MCF 10A (cell line): ENCODE data around the gene OR2F1. TPM values are rescaled to one million over a fixed set of nuclear protein-coding genes. Genes with fewer than 3 reads are reported as not detected.
"Not testable (repeated sequence)": the region's sequence is repeated elsewhere in the genome, so short reads cannot be mapped to it uniquely, and the experiment has no call there.

Experiments
- BruUV-seq: library from RNA; stranded (reverse); fragments of 400-500 nt; replicated peaks from 2 replicates; lab custom pipeline; 2021; lab: Mats Ljungman, UMichigan
- CTCF ChIA-PET: fragments of 300-600 bp; sonication (Branson Sonifier 250); formaldehyde crosslinking; extraction: SDS; loops from one replicate; lab custom pipeline; 2021; ENCODE audit warnings: antibody characterized with exemption, inconsistent platforms; lab: Yijun Ruan, JAX
- POLR2A ChIA-PET: fragments of 300-600, 350-650 bp; sonication (Branson Sonifier 250); formaldehyde crosslinking; extraction: SDS; loops from one replicate; lab custom pipeline; 2020; ENCODE audit warnings: antibody characterized with exemption, inconsistent platforms; lab: Yijun Ruan, JAX
- DNase-seq: peaks from one replicate; pipeline ENCODE4 v3.0.0-alpha.2; 2018; ENCODE audit not compliant: unreplicated experiment
- H3K27ac Mint-ChIP-seq: one replicate; pipeline ENCODE4 v1.8.0; 2022; ENCODE audit warnings: mild to moderate bottlenecking, low read depth, mixed read lengths; ENCODE audit not compliant: unreplicated experiment
- H3K27me3 Mint-ChIP-seq: one replicate; pipeline ENCODE4 v1.8.0; 2022; ENCODE audit warnings: mixed read lengths; ENCODE audit not compliant: insufficient read depth, unreplicated experiment
- H3K36me3 Mint-ChIP-seq: one replicate; pipeline ENCODE4 v1.8.0; 2022; ENCODE audit warnings: mild to moderate bottlenecking, moderate library complexity, mixed read lengths; ENCODE audit not compliant: insufficient read depth, unreplicated experiment
- H3K4me1 Mint-ChIP-seq: one replicate; pipeline ENCODE4 v1.8.0; 2022; ENCODE audit warnings: mixed read lengths; ENCODE audit not compliant: insufficient read depth, unreplicated experiment
- H3K4me3 Mint-ChIP-seq: one replicate; pipeline ENCODE4 v1.8.0; 2022; ENCODE audit warnings: mild to moderate bottlenecking, moderate library complexity, mixed read lengths; ENCODE audit not compliant: unreplicated experiment
- H3K9me3 Mint-ChIP-seq: one replicate; pipeline ENCODE4 v1.8.0; 2022; ENCODE audit warnings: mixed read lengths; ENCODE audit not compliant: unreplicated experiment
- intact Hi-C: fragments of 100-400 bp; cut with micrococcal nuclease; formaldehyde crosslinking; loops from 2 replicates; pipeline ENCODE4 v1.14.1; 2022
- total RNA-seq: library from RNA; stranded (reverse); gene quantifications from 2 replicates; pipeline ENCODE4 v1.2.3, GENCODE V29; 2022
- TF ChIP-seq, protein P1 (sequence below): fragments of 200-600 bp; IDR thresholded peaks from one replicate; pipeline ENCODE4 v1.8.0; 2022; ENCODE audit warnings: antibody characterized with exemption, mild to moderate bottlenecking; ENCODE audit not compliant: unreplicated experiment

OR2F1 gene
- total RNA-seq, 1 experiment from 2014 or later = not detected

DNA sequence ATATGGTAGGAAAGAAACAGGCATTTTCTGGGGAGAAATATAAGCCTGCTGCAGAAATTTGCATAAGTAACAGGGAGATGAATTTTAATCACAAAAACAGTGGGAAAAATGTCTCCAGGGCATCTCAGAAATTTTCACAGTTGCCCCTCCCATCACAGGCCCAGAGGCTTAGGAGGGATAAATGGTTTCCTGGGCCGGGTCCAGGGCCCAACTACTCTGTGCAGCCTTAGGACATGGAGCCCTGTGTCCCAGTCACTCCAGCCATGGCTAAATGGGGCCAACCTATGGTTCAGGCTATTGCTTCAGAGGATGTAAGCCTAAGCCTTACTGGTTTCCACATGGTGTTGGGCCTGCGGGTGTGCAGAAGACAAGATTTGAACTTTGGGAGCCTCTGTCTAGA lies 54.7 kb downstream of the OR2F1 start:
- H3K36me3 Mint-ChIP-seq = peaks cover 6% of the 10 kb centered on the region
- CTCF ChIA-PET = no interaction called here
- intact Hi-C loops = loop anchor here (5.0 kb wide), 1 partner anchor 52 kb away; no protein-coding TSS in a partner anchor
- H3K4me1 Mint-ChIP-seq = no peaks in the 10 kb centered on the region
- no peak overlapping the region for H3K27ac Mint-ChIP-seq
- H3K4me3 Mint-ChIP-seq = no peak overlapping the region
- POLR2A ChIA-PET = no interaction called here
- H3K9me3 Mint-ChIP-seq = no peaks in the 10 kb centered on the region
- no peak for DNase-seq
- H3K27me3 Mint-ChIP-seq = no peaks in the 10 kb centered on the region
- no TSS peak for BruUV-seq
- TF ChIP-seq, protein P1, sequence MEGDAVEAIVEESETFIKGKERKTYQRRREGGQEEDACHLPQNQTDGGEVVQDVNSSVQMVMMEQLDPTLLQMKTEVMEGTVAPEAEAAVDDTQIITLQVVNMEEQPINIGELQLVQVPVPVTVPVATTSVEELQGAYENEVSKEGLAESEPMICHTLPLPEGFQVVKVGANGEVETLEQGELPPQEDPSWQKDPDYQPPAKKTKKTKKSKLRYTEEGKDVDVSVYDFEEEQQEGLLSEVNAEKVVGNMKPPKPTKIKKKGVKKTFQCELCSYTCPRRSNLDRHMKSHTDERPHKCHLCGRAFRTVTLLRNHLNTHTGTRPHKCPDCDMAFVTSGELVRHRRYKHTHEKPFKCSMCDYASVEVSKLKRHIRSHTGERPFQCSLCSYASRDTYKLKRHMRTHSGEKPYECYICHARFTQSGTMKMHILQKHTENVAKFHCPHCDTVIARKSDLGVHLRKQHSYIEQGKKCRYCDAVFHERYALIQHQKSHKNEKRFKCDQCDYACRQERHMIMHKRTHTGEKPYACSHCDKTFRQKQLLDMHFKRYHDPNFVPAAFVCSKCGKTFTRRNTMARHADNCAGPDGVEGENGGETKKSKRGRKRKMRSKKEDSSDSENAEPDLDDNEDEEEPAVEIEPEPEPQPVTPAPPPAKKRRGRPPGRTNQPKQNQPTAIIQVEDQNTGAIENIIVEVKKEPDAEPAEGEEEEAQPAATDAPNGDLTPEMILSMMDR = no peak

DNA sequence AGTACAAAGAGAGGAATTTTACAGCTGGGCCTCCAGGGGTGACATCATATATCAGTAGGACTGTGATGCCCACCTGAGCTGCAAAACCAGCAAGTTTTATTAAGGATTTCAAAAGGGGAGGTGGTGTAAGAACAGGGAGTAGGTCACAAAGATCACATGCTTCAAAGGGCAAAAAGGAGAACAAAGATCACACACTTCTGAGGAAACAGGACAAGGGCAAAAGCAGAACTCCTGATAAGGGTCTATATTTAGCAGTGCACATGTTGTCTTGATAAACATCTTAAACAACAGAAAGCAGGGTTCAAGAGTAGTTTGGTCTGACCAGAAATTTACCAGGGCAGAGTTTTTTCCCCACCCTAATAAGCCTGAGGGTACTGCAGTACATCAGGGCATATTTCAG lies 55.4 kb downstream of the OR2F1 start:
- POLR2A ChIA-PET, H3K27me3 Mint-ChIP-seq: not testable (repeated sequence)

DNA sequence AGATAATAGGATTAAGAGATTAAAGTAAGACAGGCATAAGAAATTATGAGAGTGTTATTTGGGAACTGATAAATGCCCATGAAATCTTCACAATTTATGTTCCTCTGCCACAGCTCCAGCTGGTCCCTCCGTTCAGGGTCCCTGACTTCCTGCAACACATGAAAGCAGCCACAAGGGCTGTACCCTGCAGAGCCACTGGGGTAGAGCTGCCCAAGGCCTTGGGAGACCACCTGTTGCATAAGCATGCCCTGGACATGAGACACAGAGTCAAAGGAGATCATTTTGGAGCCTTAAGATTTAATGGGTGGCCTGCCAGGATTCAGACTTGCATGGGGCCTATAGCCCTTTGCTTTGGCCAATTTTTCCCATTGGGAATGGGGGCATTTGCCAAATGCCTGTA lies 56.2 kb downstream of the OR2F1 start:
- H3K4me1 Mint-ChIP-seq, DNase-seq, H3K4me3 Mint-ChIP-seq, BruUV-seq, H3K27me3 Mint-ChIP-seq, POLR2A ChIA-PET, intact Hi-C loops, H3K36me3 Mint-ChIP-seq, H3K27ac Mint-ChIP-seq, H3K9me3 Mint-ChIP-seq: not testable (repeated sequence)
- CTCF ChIA-PET = interaction anchor here (0.6 kb wide), 1 partner anchor 700 kb away, joined by 4 read pairs; no protein-coding TSS in a partner anchor

More for the DNA sequence above, 55.4 kb downstream of the OR2F1 start:
- H3K4me3 Mint-ChIP-seq, H3K27ac Mint-ChIP-seq, H3K4me1 Mint-ChIP-seq, CTCF ChIA-PET, intact Hi-C loops, H3K36me3 Mint-ChIP-seq, BruUV-seq, H3K9me3 Mint-ChIP-seq, DNase-seq: not testable (repeated sequence)

DNA sequence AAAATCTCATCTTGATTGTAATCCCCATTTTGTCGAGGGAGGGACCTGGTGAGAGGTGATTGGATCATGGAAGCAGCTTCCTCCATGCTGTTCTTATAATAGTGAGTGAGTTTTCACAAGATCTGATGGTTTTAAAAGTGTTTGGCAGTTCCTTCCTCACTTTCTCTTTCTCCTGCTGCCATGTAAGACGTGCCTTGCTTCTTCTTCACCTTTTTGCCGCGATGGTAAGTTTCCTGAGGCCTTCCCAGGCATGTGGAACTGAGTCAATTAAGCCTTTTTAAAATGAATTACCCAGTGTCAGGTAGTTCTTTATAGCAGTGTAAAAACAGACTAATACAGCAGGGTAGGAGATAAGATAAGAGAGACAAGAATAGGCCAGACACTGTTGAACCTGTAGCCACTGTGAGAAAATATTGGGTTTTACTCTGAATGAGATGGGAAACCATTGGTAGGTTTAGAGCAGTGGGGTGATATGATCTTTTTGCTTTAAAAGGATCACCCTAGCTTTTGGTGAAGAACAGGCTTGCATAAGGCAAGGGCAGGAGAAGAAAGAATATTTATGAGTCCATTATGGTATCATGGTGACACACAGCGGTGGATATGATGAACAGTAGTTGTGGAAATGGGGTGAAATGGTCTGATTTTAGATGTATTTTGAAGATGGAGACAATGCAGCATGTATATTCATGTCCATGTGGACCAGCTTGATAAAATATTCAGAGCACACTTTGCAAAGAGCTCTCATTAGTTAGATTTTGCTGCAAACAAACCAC lies 57.0 kb downstream of the OR2F1 start:
- intact Hi-C loops = no loop called here
- H3K36me3 Mint-ChIP-seq = peaks cover 6% of the 10 kb centered on the region

More for the DNA sequence above, 57.0 kb downstream of the OR2F1 start:
- TF ChIP-seq, protein P1 = peak; percentile 34
- no peaks in the 10 kb centered on the region for H3K9me3 Mint-ChIP-seq
- POLR2A ChIA-PET = interaction anchor here (1.3 kb wide), 1 partner anchor 110 kb away, joined by 4 read pairs; the partner anchor contains the start of gene TCAF1
- BruUV-seq = no TSS peak
- H3K27ac Mint-ChIP-seq = no peak overlapping the region
- CTCF ChIA-PET = interaction anchor here (0.6 to 1.9 kb wide), 13 partner anchors 8 to 700 kb away, joined by 3 to 19 read pairs (median 4); partner anchors contain the start of gene TCAF1
- DNase-seq = no peak
- no peak overlapping the region for H3K4me3 Mint-ChIP-seq
- H3K4me1 Mint-ChIP-seq = no peaks in the 10 kb centered on the region
- no peaks in the 10 kb centered on the region for H3K27me3 Mint-ChIP-seq

Other genes with a start within 250 kb of the OR2F1 start
- not detected in 2 replicates for gene CTAGE6, start 197.1 kb upstream of the OR2F1 start, total RNA-seq
- gene TCAF1, start 52.7 kb upstream of the OR2F1 start, total RNA-seq = 22.7 and 27.2 TPM in 2 replicates
- gene OR2F2, start 19.6 kb upstream of the OR2F1 start, total RNA-seq = not detected in 2 replicates
- gene OR6B1, start 45.5 kb downstream of the OR2F1 start, total RNA-seq = not detected in 2 replicates
- gene OR2A5, start 94.1 kb downstream of the OR2F1 start, total RNA-seq = not detected in 2 replicates
- not detected in 2 replicates for gene OR2A25, start 115.0 kb downstream of the OR2F1 start, total RNA-seq
- gene OR2A12, start 131.4 kb downstream of the OR2F1 start, total RNA-seq = not detected in 2 replicates
- not detected in 2 replicates for gene OR2A2, start 154.7 kb downstream of the OR2F1 start, total RNA-seq
- gene OR2A14, start 168.3 kb downstream of the OR2F1 start, total RNA-seq = not detected in 2 replicates
- 23.2 and 26.0 TPM in 2 replicates for gene CTAGE4, start 228.6 kb downstream of the OR2F1 start, total RNA-seq
- 0.93 TPM in 1 of 2 replicates, not detected in the other for gene ARHGEF35, start 241.0 kb downstream of the OR2F1 start, total RNA-seq